Effector CD4-positive, alpha-beta T cell (primary cell): ENCODE measurements around the gene PCDHA7.
"Not testable (repeated sequence)": the region's sequence is repeated elsewhere in the genome, so short reads cannot be mapped to it uniquely, and the experiment has no call there.

Experiments
- DNase-seq: peaks from one replicate; pipeline ENCODE4 v3.0.0-alpha.2; 2020

PCDHA7 gene

GRCh38 chr5:140868721-140869554 is 34.9 kb downstream of the PCDHA7 start, which contains the start of gene PCDHA11:
PCDHA11 (plus strand) TSS chr5:140868957; CDS start chr5:140869104, 147 bp downstream.
- no peak for DNase-seq

GRCh38 chr5:140869555-140869886 is 35.5 kb downstream of the PCDHA7 start:
- DNase-seq = no peak

GRCh38 chr5:140870221-140871201 is 36.4 kb downstream of the PCDHA7 start:
- no peak for DNase-seq

- no peak for DNase-seq
Observed at GRCh38 chr5:140875085-140876065, 41.3 kb downstream of the PCDHA7 start, which contains the start of gene PCDHA12. PCDHA12 (plus strand) TSS chr5:140875308; CDS start chr5:140875473, 165 bp downstream.

- not testable (repeated sequence) for DNase-seq
Observed at GRCh38 chr5:140876541-140877261, 42.6 kb downstream of the PCDHA7 start.

GRCh38 chr5:140877262-140877581 is 43.2 kb downstream of the PCDHA7 start:
- DNase-seq = no peak

GRCh38 chr5:140881889-140882590 is 48.0 kb downstream of the PCDHA7 start, which contains the start of gene PCDHA13:
PCDHA13 (plus strand) TSS chr5:140882124; CDS start chr5:140882269, 145 bp downstream.
- no peak for DNase-seq

- DNase-seq = no peak
Observed at GRCh38 chr5:140882591-140882899, 48.5 kb downstream of the PCDHA7 start.

- DNase-seq = no peak
Observed at GRCh38 chr5:140883373-140883772, 49.3 kb downstream of the PCDHA7 start.

- no peak for DNase-seq
Observed at GRCh38 chr5:140883927-140884697, 50.0 kb downstream of the PCDHA7 start.
